Measurements from ENCODE around the gene PPP1R16B. TPM values are rescaled to one million over a fixed set of nuclear protein-coding genes. Genes with fewer than 3 reads are reported as not detected.
A peak's percentile ranks its signal among the peaks of the same experiment; 100 is the strongest.

PPP1R16B gene
- total RNA-seq, 2 experiments from 2014 or later: 63.6 to 67.4 TPM

DNA sequence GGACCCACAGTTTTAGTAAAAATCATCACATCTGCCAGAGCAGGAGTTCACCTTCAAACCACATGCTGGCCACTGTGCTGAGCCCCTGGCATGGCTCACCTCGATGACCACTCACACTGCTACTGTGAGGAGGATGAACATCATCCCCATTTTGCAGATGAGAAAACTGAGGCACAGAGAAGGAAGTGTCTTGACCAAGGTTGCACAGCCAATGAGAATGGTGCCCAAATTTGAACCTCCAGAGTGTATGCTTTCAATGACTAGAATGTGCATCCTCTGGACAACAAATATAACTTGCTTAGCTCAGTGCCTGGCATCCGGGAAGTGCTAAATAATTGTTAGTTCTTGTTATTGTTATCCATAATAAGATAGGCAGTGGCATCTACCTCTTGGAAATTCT lies 83.6 kb downstream of the PPP1R16B start:
- Mint-ChIP-seq H3K27me3 (no peaks in the 10 kb centered on the region), H3K27ac (no peak overlapping the region), H3K36me3 (ENCODE audit: low read depth) (peaks cover 18% of the 10 kb centered on the region), H3K4me1 (peaks cover 44% of the 10 kb centered on the region), H3K9me3 (no peaks in the 10 kb centered on the region), H3K4me3 (no peak overlapping the region)
- ChIA-PET POLR2A (no interaction called here), CTCF (no interaction called here)
- DNase-seq: no peak

DNA sequence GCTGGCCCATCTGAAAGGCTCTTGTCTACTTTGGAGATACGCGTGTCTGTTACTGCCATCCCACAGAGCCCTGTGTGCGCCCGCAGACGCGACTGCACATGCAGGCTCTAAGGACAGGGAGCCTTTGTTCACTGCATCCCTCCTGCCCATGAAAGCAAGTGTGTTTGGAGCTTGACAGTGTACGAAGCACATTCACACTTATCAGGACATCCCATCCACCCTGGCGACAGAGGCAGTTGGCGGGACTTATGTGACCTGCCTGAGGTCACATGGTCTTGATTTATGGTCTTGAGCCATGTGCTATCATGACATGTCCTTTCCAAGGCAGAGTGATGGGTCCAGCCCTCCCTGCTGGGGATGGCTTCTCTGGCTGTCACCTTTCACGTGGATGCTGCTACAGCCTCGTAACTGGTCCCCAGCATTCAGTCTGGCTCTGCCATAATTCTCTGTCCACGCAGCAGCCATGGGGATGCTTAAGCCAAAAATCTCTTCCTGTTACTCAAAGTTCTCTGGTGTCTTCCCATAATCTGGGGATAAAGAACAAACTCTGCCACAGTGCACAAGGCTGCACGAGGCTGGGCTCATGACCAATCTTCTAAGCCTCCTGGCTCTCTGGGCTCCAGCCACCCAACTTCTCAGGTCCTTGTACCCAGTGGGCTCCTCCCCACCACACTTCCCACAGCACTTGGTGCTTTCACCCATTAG lies 84.4 kb downstream of the PPP1R16B start:
- POLR2A ChIA-PET: no interaction called here
- DNase-seq: no peak
- Mint-ChIP-seq H3K4me1 (peaks cover 46% of the 10 kb centered on the region), H3K9me3 (no peaks in the 10 kb centered on the region), H3K36me3 (ENCODE audit: low read depth) (peaks cover 16% of the 10 kb centered on the region), H3K27me3 (no peaks in the 10 kb centered on the region), H3K4me3 (no peak overlapping the region), H3K27ac (no peak overlapping the region)
- CTCF ChIA-PET: interaction anchor here (1.7 kb wide), 1 partner anchor 9 kb away, joined by 6 read pairs; no protein-coding TSS in a partner anchor

DNA sequence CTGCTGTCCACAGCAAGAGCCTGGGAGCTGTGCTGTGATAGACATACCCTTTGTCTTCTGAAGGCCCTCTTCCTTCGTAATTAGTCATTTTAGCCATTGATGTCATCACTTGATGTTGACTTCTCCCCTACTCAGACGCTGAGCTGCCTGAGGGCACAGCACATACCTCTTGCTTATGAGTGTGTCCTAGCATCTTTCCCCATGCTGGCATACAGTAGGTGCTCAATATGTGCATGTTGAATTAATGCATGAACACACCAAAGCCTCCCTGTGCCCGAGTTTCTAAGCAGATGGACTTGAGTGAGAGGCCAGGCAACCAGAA lies 85.0 kb downstream of the PPP1R16B start:
- Mint-ChIP-seq H3K4me3 (no peak overlapping the region), H3K9me3 (no peaks in the 10 kb centered on the region), H3K27ac (no peak overlapping the region), H3K4me1 (peaks cover 49% of the 10 kb centered on the region), H3K27me3 (no peaks in the 10 kb centered on the region), H3K36me3 (ENCODE audit: low read depth) (peaks cover 16% of the 10 kb centered on the region)
- POLR2A ChIA-PET: no interaction called here
- CTCF ChIA-PET: interaction anchor here (1.7 kb wide), 1 partner anchor 10 kb away, joined by 6 read pairs; no protein-coding TSS in a partner anchor
- no peak for DNase-seq

DNA sequence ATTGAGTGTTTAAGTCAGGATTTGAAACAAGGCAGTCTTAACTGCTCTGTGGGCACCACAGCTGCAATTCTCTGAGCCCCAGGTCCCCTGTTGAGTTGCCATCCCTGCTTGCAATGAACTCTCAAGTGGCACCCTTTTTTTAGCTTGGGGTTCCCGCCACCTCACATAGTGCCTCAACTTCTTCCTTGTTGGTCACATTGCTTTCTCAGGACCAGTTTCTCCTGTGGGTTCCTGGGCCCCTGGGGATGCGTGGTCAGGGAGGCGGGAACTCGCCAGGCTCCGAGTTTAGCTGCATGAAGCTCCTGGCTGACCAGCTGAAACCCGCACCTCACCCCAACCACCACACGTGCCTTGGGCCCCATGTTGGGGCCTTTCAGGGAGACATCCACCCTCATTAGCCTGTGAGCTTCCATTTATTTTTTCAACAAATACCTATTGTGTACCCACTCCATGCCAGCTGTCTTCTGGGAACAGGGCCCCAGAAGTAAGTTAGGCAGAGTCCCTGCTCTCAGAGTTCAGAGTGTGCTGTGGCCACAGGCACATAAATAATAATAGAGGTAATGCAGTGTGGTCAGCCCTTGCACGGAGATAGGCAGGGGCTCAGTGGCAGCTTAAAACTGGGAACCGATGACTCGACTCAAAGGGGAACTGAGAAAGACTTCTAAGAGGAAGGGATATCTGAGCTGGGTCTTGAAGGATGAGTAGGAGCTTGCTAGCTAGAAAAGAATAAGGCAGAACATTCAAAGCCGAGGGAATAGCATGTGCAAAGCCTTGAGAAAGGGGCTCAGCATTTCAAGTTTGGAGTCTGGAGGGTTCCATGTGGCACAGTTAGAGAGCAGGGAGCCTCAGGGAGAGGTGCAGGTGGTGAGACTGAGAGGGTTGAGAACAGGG lies 86.8 kb downstream of the PPP1R16B start:
- Mint-ChIP-seq H3K27me3 (no peaks in the 10 kb centered on the region), H3K4me1 (peaks cover 50% of the 10 kb centered on the region), H3K9me3 (no peaks in the 10 kb centered on the region), H3K4me3 (no peak overlapping the region), H3K27ac (peak overlapping the region; percentile 76), H3K36me3 (ENCODE audit: low read depth) (peaks cover 23% of the 10 kb centered on the region)
- ChIA-PET POLR2A (no interaction called here), CTCF (interaction anchor here (1.0 to 4.6 kb wide), 10 partner anchors 11 to 160 kb away, joined by 3 to 36 read pairs (median 5); partner anchors contain the start of genes DHX35 and PPP1R16B)
- no peak for DNase-seq

DNA sequence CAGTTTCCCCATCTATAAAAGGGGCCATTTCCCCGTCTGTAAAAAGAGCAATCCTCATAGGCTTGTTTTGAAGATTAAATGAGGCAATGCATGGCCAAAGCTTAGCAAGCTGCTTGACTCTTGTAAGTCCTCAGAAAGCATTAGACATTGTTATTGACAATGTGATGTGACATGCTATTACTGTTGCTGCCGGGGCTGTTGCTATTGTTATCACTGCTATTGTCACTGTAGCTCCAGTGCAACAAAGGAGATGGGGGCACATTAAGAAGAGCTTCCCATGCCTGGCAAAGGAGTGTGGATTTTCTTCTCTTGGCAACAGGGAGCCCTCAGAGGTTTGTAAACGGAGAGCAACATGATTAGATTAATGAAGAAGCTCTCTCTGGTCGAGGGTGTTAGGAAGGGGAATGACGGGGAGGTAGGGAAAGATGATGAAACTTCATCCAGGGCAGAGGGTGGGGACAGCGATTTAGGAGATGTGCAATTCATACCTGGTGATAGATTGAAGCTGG lies 87.6 kb downstream of the PPP1R16B start:
- peak overlapping the region; percentile 2 for H3K4me3 Mint-ChIP-seq
- peak overlapping the region; percentile 76 for H3K27ac Mint-ChIP-seq
- DNase-seq: no peak
- ChIA-PET POLR2A (no interaction called here), CTCF (interaction anchor here (0.8 to 4.6 kb wide), 13 partner anchors 11 to 161 kb away, joined by 3 to 36 read pairs (median 4); partner anchors contain the start of genes DHX35 and PPP1R16B)
- peaks cover 50% of the 10 kb centered on the region for H3K4me1 Mint-ChIP-seq
- no peaks in the 10 kb centered on the region for H3K27me3 Mint-ChIP-seq
- H3K36me3 Mint-ChIP-seq (ENCODE audit: low read depth): peaks cover 30% of the 10 kb centered on the region
- H3K9me3 Mint-ChIP-seq: no peaks in the 10 kb centered on the region

DNA sequence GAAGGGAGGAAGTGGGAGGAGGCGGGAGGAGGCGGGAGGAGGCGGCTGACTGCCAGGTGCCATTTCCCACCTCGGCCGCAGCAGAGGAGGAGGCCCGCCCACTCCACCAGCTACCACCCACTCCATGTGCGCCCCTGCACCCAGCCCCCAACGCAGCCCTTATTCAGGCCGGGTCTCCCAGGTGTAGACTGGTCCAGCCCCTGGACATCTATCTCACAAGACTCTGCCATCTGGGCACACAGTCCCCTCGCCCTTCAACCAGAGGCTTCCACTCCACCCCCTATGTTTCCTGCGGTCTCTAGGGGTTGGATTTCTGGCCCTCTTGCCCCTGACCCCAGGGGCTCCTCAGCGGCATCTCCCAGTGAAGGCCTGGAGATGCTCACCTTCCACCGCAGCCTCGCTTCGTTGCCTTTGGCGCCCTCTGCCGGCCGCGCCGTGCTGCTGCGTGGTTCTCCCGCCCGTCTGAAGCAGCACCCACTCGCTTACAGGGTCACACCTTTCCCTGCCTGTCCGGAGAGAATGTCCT lies 88.1 kb downstream of the PPP1R16B start:
- Mint-ChIP-seq H3K27ac (peak overlapping the region; percentile 81), H3K9me3 (no peaks in the 10 kb centered on the region), H3K36me3 (ENCODE audit: low read depth) (peaks cover 29% of the 10 kb centered on the region), H3K4me1 (peaks cover 45% of the 10 kb centered on the region), H3K27me3 (no peaks in the 10 kb centered on the region), H3K4me3 (peak overlapping the region; percentile 12)
- DNase-seq: peak; percentile 74
- CTCF ChIA-PET: interaction anchor here (0.8 to 4.6 kb wide), 12 partner anchors 11 to 161 kb away, joined by 3 to 36 read pairs (median 4); partner anchors contain the start of gene PPP1R16B
- POLR2A ChIA-PET: no interaction called here

DNA sequence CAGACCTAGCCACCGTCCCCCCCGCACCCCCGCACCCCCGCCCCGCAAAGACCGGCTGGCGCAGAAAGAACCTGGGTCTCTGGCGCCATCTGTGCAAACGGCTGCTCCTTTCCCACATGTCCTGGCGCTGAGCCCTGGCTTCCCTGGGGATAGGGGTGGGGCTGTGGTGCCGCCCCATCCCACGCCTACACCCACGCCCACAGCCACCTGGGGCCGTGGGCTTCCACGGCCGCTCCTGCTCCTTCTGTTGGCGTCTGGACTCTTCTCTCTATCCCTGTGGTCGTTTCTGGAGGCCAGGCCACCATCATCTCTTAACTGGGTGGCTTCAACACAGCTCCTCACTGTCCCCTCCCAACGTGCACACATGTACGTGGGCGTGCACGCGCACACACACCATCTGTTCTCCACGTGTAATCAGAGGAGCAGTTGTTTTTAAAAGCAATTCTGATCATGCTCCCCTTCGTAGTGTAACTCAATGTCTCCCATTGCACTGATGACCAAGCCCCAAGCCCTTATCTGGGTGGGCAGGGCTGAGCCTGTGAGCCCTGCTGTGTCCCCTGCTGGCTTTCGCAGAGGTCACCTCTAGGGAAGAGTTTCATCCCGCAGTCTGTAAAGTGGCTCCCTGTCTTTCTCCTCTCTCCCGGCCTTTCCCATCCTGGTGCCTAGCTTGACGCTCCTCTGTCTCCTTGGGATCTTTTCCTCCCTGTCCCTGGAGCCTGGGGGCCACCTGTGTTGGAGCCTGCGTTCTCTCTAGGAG lies 88.8 kb downstream of the PPP1R16B start:
- ChIA-PET CTCF (interaction anchor here (0.7 to 4.6 kb wide), 6 partner anchors 10 to 87 kb away, joined by 3 to 36 read pairs (median 4); no protein-coding TSS in a partner anchor), POLR2A (no interaction called here)
- no peak for DNase-seq
- Mint-ChIP-seq H3K9me3 (no peaks in the 10 kb centered on the region), H3K4me3 (peak overlapping the region; percentile 22), H3K4me1 (peaks cover 45% of the 10 kb centered on the region), H3K36me3 (ENCODE audit: low read depth) (peaks cover 29% of the 10 kb centered on the region), H3K27me3 (no peaks in the 10 kb centered on the region), H3K27ac (peak overlapping the region; percentile 83)

DNA sequence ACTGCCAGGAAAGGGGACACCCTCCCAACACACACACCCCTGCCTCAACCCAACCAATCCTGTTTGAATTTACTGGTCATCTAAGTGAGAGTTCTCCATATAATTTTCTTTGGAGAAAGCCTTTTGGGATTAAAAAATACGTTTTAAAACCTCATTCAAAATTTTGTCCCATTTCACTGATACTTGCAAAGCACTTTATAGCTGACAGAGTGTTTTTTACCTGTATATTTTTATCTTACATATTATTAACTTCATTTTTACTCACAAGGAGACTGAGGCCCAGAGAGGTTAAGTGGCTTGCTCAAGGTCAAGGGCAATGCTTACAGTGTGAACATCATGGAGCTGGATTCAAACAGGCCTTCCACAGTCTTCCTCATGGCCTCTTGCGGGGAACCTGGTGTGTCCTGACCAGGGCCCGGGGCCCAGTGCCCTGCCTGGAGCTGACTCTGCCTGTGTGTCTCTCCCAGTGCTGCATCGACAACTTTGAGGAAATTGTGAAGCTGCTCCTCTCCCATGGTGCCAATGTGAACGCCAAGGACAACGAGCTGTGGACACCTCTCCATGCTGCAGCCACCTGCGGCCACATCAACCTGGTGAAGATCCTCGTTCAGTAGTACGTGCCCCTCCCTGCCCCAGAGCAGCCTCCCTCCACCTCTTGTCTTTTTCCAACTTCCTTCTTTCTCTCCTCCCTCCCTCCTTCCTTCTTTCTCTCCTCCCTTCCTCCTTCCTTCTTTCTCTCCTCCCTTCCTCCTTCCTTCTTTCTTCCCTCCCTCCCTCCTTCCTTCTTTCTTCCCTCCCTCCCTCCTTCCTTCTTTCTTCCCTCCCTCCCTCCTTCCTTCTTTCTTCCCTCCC lies 89.8 kb downstream of the PPP1R16B start:
- Mint-ChIP-seq H3K9me3 (no peaks in the 10 kb centered on the region), H3K4me3 (no peak overlapping the region), H3K4me1 (peaks cover 42% of the 10 kb centered on the region), H3K36me3 (ENCODE audit: low read depth) (peaks cover 31% of the 10 kb centered on the region), H3K27ac (no peak overlapping the region), H3K27me3 (no peaks in the 10 kb centered on the region)
- DNase-seq: no peak
- POLR2A ChIA-PET: no interaction called here
- CTCF ChIA-PET: interaction anchor here (1.3 to 4.6 kb wide), 3 partner anchors 13 to 27 kb away, joined by 3 to 36 read pairs (median 17); no protein-coding TSS in a partner anchor

DNA sequence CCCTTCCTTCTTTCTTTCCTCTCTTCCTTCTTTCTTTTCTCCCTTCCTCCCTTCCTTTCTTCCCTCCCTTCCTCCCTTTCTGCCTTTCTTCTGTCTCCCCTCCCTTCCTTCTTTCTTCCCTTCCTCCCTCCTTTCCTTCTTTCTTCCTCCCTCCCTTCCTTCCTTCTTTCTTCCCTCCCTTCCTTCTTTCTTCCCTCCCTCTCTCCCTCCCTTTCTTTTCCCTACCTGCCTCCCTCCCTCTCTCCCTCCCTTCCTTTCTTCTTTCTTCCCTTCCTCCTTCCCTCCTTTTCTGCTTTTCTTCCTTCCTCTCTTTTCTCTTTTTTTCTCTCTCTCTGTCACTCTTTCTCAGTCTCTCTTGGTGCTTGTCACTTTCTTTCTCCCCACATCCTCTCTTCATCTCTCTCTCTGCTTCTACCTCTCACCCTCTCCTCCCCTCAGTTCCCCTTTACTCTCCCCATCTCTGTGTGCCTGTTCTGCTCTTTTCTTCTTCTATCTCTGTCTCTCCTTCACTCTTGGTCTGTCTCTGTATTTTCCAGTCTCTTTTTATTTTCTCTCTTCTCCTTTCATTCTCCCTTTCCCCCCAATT lies 90.6 kb downstream of the PPP1R16B start:
- Mint-ChIP-seq H3K27ac (peak overlapping the region; percentile 54), H3K36me3 (ENCODE audit: low read depth) (peaks cover 36% of the 10 kb centered on the region), H3K4me1 (peaks cover 39% of the 10 kb centered on the region), H3K4me3 (no peak overlapping the region), H3K9me3 (no peaks in the 10 kb centered on the region), H3K27me3 (no peaks in the 10 kb centered on the region)
- POLR2A ChIA-PET: no interaction called here
- no peak for DNase-seq
- CTCF ChIA-PET: interaction anchor here (4.6 kb wide), 1 partner anchor 15 kb away, joined by 36 read pairs; no protein-coding TSS in a partner anchor

DNA sequence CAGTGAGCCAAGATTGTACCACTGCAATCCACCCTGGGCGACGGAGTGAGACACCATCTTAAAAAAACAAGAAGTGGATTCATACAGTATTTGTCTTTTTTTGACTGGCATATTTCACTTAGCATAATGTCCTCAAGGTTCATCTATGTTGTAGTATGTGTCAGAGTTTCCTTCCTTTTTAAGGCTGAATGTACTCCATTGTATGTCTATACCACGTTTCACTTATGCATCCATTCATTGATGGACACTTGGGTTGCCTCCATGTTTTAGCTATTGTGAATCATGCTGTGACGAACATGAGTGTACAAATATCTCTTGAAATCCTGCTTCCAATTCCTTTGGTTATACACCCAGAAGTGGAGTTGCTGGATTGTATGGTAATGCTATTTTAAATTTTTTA lies 91.8 kb downstream of the PPP1R16B start:
- DNase-seq: no peak
- CTCF ChIA-PET: interaction anchor here (1.2 kb wide), 1 partner anchor 25 kb away, joined by 3 read pairs; no protein-coding TSS in a partner anchor
- POLR2A ChIA-PET: no interaction called here
- H3K27ac Mint-ChIP-seq: no peak overlapping the region
- peaks cover 46% of the 10 kb centered on the region for H3K36me3 Mint-ChIP-seq (ENCODE audit: low read depth)
- no peaks in the 10 kb centered on the region for H3K27me3 Mint-ChIP-seq
- no peaks in the 10 kb centered on the region for H3K9me3 Mint-ChIP-seq
- peaks cover 32% of the 10 kb centered on the region for H3K4me1 Mint-ChIP-seq
- no peak overlapping the region for H3K4me3 Mint-ChIP-seq

DNA sequence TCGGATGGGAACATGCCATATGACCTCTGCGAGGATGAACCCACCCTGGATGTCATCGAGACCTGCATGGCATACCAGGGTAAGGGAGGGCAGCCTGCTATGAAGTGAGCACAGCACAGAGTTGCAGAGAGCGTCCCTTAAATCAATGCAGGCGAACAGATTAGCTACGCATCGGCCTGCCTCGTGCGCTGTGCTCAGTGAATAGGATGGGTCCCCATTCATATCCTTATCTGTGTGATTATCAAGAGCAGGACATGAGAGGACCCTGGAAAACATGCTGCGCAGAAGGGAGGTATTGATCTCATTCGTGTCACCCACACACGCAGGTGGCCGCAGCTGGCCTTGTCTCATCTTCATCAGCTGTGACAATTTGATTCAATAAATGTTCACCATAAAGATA lies 95.1 kb downstream of the PPP1R16B start:
- POLR2A ChIA-PET: no interaction called here
- CTCF ChIA-PET: no interaction called here

More for the DNA sequence above, 95.1 kb downstream of the PPP1R16B start:
- Mint-ChIP-seq H3K9me3 (peaks cover 9% of the 10 kb centered on the region), H3K36me3 (ENCODE audit: low read depth) (peaks cover 74% of the 10 kb centered on the region), H3K27me3 (no peaks in the 10 kb centered on the region), H3K27ac (peak overlapping the region; percentile 58), H3K4me1 (peaks cover 8% of the 10 kb centered on the region), H3K4me3 (no peak overlapping the region)
- DNase-seq: no peak

All from activated CD4-positive, alpha-beta T cell treated with anti-CD3 and anti-CD28 coated beads, Interleukin-2, amount 10 ng/mL, durations not matched to agents 7 days and 5 days (primary cell).